Middle frontal gyrus (tissue), 1 donor: Measurements from ENCODE around the gene TSHR.
A peak's percentile ranks its signal among the peaks of the same experiment; 100 is the strongest.

ENCODE experiments used
- DNase-seq: peaks from one replicate; pipeline ENCODE4 v3.0.0-alpha.2; 2015; ENCODE audit warnings: low spot score; ENCODE audit errors: extremely low spot score

Gene TSHR

DNA sequence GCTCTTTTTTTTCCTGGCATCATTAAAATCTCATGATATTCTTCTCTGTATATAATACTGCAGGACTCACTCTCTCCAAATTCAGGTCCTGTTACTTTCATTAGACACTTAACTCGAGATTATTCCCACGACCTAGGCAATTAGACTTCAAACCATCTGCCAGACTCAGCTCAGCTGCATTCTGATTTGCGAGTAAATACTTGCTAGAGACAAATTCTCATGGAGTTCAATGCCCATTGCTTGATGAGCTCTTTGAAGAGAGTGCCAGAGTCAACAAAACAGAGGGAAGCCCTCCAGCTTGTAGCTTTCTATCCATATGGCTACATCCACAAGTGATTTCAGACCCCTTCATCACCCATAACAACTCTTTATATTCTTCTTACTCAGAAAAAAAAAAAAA, 177.0 kb downstream of the TSHR start:
- no peak for DNase-seq

DNA sequence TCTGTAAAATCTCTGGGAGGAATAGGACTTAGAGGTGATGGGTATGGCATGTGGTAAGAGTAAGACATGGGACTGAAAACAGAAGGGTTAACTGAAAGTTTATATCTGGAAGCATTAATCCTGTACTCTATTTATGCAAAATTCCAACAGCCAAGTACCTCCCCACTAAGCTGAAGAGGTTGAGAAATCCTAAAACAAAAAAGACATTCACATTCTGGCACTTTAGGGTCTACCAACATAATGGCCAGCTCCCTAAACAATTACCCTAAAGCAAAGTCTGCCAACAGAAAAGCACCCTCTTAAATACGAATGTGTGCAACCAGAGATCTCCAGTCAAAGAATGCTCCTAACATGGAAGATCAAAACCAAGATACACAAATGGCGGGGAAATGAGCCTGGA, 178.0 kb downstream of the TSHR start:
- DNase-seq = no peak

DNA sequence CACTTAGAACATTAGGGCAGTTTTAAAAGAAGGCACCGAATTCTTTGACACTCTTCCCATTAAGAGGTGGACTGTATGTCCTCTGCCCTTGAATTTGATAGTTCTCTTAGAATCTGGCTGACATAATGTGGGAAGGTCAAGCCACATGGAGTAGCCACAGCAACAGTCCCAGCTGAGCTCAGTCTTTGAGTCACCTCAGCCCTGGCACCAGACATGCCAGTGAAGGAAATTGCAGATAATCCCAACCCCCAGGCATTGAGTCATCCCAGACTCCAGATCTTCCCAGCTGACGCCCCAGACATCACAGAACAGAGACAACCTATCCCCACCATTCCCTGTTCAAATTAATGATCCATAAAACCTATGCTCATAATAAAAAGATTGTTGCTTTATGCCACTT, 181.9 kb downstream of the TSHR start:
- DNase-seq = no peak

DNA sequence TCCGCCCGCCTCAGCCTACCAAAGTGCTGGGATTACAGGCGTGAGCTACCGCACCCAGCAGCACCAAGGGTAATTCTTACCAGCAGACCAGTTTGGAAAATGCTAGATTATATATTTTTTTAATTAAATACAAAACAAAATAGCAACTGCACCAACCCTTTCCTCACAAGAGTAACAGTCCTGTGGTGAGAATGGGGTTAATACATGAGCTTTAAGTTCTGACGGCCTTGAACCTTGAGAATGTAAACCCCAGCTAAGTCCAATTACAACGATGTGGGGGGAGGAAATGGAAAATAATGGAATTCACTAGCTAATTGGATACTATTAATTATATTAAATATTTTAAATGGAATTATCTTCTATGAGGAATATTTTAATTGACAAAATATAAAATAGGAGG, 183.0 kb downstream of the TSHR start:
- DNase-seq = no peak

DNA sequence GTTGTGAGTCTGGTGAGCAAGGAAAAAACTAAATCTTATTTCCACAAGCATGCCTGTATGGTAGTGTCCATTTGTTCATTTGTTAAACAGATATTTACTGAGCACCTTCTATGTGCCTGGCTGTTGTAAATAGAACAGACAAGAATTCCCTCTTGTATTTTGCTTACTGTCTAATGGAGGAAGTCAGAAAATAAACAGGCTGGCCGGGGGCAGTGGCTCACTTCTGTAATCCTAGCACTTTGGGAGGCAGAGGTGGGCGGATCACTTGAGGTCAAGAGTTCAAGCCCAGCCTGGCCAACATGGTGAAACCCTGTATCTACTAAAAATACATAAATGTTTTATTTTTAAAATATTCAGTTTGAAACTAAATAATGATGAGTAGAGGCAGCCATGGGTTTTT, 186.0 kb downstream of the TSHR start:
- no peak for DNase-seq

DNA sequence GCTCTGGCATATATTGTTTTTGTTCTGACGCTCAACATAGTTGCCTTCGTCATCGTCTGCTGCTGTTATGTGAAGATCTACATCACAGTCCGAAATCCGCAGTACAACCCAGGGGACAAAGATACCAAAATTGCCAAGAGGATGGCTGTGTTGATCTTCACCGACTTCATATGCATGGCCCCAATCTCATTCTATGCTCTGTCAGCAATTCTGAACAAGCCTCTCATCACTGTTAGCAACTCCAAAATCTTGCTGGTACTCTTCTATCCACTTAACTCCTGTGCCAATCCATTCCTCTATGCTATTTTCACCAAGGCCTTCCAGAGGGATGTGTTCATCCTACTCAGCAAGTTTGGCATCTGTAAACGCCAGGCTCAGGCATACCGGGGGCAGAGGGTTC, 188.4 kb downstream of the TSHR start:
- no peak for DNase-seq

DNA sequence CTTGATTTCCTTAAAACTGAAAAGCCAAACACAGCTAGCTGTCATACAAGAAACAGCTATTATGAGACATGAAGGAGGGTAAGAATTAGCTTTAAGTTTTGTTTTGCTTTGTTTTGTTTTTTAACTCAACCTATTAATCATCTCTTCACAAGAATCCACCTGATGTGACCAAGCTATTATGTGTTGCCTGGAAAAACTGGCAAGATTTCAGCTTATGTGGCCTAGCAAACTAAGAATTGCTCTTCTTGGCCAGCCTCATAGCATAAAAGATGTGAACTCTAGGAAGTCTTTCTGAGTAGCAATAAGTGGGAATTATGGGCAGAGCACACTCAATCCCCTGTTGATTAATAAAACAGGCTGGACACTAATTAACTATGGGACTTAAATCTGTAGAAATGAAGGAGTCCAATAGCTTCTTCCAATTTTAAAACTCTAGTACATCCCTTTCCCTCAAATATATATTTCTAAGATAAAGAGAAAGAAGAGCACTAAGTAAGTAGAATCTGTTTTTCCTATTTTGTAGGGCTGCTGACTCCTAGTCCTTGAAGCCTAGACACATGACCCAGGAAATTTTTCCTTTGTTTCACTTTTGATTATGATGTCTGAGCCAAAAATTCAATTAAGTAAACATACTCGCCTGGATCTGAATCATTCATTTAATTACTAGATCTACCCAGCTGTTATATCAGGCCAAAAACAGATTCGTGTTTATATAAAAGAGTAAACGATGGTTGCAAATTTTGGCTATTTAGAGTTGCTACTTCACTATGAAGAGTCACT, 189.6 kb downstream of the TSHR start:
- no peak for DNase-seq

DNA sequence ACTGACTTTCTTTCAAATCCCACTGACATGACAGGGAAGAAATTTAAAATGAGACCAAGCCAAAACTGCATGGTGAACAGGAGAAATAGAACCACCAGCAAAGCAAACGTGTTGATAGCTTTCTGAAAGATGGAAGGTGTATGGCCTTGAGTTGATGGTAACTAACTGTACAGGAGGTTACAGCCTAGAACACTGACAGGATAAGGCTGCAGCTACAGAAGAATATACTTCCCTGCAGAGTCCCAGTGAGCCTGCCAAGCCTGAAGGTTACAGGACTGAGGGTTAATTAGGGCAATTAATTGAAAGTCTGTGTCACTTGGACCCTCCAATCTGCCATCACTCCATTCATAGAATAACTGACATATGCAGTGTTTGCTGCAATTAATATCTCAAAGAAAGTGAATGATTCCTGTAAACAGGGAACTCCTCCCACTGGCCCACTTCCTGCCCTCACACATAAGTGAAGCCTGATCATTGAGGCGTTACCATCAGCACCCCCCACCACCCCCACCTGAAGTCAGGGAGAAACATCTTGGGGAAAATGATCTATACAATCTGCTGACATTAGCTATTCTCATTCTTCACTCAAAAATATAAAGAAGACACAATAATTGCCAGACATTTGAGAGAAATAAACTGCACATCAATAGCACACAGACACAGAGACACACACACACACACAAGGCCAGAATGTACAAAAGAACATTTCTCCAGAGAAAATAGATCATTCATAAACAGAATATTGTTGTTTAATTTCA, 191.9 kb downstream of the TSHR start:
- no peak for DNase-seq

DNA sequence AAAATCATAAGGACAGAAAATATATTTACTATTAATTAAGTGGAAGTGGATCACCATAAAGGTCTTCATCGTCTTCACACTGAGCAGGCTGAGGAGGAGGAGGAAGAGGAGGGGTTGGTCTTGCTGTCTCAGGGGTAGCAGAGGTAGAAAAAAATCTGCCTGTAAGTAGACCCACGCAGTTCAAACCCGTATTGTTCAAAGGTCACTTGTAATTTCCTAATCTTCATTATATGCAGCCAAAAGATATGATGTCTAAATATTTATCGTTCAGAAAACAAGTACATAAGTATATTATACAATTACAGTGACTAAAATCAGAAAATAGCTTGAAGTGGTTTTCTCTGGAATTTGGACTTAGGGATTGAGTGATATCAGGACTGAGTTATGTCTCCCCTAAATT, 193.2 kb downstream of the TSHR start:
- no peak for DNase-seq

DNA sequence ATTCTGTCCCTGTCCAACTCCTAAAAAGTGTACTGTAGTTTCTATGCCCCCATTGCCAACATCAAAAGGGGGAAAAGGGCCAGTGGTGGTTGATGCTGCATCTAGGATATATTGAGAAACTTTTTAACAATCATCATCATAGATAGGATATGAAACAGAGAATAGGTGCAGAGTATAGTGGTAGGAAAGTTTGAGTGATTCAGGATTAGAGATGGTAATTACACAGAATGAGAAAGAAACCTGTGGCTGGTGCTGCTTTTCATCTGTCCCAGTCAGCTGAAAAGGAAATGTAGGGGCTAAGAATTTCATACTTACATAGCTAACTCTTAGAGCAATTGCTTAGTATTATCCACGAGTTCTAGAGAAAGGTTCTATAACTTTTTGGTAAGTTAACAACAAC, 197.8 kb downstream of the TSHR start:
- no peak for DNase-seq

DNA sequence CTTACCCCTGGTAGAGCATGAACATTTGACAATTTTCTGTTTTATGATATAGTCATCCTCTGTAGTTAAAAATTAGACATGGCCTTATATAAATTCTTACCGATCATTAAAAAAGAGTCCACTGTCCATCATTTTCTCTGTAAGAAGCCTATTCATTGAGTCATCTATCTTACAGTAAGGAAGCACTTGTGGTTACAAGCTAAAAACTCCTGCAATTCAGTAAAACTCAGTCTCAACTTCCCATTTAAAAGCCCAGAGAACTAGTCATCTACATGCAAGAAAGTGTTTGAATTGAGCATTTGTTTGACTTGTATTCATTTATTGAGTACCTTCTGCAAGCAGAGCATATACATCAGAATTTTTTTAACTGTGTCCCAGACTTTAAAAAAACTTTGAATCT, 202.0 kb downstream of the TSHR start:
- DNase-seq = no peak

DNA sequence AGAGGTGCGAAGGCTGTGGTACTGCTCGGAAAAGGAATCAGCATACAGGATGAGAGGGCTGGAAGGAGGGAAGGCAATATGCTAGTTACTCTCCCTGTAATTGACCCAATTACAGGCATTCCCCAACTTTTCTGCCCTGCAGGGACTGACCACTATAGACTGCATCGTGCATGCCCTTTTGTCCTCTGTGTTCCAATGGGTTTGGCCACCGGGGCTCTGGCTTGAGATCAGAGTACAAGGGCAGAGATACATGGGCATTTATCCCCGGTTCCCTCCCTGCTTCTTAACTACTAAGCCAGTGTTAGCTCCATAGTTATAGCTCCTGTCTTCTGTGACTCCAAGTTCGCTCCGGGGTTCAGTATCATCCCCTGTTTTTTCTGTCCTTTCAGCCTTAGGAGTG, 205.7 kb downstream of the TSHR start:
- no peak for DNase-seq

DNA sequence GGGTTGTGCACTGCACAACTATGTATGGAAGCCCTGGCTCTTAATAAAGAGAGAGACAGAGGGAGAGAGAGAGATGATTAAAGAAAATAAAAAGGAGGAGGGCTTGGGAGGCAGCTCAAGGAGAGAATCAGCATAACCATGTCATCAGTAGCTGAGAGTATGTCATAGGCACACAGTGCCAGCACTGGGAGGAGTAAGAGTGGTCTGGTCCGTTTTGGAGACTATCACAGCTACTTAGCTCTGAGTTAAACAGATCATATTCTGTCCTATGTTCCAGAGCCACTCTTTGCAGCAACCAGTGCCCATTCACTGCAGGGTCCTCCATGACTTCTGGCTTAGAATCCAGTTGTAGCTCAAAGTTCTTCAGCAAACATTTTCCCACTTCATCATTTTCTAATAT, 206.3 kb downstream of the TSHR start:
- no peak for DNase-seq

DNA sequence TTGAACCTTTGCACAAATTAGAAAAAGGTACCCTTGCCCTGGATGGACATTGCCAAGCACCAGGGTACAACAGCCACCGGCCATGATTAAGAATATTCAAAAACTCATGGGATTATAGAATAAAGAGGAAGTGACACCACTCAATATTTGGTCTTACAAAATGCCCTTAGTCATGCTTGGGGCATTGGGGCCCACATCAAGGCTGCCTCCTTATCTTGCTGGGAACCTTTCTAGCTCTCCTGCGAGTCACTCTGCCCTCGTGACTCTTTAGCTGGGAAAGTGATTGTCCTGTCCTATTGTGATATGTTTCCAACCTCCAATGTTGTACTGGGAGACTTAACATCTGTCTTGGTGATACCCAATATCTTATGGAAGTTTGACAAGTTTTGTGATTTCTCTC, 207.5 kb downstream of the TSHR start:
- DNase-seq = no peak

DNA sequence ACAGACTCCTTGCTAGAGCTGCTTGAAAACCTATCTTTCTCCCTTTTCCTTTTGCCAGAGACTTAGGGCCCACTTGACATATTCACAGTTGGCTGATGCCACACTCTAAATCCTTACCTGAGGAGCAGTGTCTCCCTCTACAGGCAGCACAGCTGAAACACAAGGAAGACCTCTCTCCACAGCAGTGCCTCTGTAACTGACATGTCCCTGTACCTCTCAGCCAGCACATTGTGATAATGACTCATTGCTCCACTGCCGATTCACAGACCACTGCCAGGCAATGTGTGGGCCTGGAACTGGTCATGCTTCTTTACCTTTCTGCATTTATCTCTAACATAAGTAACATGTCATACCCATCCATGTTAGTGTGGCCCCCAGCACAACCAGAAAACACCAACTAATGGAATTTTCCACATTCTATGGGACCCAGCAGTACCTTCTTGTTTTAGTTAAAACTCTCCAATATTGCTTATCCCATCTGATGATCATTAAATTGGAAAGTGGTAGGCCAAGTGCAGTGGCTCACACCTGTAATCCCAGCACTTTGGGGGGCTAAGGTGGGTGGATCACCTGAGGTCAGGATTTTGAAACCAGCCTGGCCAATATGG, 208.8 kb downstream of the TSHR start:
- DNase-seq = no peak

DNA sequence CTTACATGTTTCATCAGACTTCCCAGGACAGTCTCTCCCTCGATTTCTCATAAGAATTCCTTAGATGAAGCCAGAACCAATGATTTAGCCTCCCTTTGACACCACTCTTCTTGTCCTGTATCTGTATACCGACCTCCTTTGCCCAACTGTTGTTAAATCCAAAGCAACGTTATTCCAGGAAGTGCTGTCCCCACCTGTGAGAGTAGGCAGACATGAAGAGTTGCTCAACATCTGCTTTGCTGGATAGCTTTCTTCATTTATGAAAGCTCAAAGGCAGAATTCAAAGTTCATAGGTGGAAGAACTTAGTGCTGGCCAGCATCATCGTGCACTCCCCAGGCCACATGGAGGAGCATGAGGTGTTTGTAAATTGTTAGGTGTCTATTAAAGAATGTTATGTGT, 209.8 kb downstream of the TSHR start:
- DNase-seq = no peak

DNA sequence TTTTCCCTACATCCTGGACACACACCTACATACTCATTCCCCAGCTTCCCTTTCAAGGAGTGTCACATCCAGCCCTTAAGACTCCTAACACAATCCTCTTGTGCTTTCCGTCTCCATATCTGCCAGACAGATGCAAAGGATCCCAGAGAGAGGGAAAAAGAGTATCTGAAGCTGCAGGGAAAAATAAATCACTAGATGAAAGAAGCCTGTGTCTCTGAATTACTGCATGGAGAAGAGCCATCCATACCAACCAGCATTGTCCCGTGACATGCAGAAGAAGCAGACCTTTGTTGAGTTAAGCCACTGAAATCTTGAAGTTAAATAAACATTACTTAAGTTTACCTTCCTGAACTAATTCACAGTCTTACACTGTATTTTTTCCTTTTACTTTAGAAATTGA, 210.7 kb downstream of the TSHR start:
- DNase-seq = no peak

DNA sequence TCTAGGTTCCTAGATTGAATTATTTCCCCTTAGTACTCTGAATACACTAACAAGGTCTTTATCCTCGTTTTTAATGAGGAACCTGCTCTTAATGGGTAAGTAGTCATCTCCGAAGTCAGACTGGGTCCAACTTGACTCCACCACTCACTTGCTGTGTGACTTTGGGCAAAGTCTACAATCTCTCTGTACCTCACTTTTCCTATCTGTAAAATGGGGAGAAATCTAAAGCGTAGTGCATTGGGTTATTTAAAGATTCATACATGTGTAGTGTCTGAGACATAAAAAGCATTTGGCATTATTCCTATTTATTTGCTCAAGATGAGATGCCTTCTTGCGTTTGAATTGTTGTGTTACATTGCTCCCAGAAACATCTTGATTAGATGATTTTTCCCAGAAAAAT, 213.8 kb downstream of the TSHR start:
- no peak for DNase-seq

DNA sequence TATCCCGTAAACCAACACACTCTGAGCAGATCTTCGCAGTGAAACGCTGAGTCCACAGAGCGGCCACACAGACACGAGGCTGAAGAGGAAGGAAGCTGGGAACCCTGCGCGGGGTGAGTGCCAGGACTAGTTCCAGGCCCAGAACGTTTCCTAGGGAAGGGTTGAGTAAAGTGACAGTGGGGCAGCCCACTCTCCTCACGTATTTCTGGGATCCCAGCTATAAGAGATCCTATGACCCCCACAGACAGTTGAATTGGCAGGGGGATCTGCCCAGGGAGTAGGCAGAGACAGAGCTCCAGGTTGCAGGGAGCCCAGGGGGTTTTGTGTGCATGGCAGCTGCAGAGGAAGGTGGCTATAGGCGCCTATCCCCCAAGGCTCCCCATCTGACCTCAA, 214.3 kb downstream of the TSHR start:
- DNase-seq = peak; percentile 38

DNA sequence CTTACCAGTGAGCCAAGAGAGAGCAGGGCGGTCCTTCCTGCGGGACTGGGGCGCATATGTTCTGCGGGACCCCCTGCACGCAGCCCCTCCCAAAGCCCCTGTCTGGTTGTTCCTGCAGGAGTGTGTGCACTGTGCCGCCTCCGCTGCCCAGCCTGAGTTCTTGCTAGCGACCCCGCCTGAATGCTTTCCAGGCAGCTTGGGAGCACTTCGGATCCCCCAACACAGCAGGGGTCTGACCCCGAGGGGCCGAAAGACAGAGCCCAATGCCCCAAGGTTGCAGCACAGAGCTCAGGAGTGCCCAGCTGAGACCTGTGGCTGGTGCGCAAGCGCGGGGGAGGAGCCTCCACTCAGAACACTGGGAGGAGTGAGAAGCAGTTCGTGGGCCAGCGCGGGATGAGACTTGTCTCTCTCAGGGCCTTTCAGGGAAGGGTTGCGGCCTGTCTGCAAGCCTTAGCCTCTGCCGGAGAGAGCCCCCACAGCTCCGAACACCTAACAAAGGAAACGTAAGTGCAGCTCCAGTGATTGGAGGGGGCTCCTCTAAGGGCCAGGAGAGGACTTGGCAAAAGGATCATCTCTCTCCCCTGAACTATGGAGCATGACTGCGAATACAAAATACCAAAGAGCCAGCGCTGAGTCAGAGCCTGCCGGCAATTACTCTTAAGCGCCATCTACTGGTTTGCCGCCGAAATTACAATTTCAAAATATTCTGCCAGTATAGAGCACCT, 214.8 kb downstream of the TSHR start:
- peak; percentile 89 for DNase-seq

DNA sequence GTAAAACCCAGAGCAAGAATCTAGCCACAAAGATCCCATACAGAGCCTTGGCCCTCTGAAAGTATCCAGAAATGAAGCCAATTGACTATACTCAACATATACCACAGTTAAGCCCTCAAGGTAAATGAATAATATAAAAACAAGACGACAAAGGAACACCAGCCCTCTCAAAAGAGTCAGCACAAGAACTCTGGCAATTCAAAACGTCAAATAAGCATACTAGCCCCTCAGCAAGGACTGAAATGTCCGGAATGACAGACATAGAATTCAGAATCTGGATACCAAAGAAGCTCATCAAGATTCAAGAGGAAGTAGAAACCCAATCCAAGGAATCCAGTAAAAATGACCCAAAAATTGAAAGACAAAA, 215.4 kb downstream of the TSHR start:
- no peak for DNase-seq

DNA sequence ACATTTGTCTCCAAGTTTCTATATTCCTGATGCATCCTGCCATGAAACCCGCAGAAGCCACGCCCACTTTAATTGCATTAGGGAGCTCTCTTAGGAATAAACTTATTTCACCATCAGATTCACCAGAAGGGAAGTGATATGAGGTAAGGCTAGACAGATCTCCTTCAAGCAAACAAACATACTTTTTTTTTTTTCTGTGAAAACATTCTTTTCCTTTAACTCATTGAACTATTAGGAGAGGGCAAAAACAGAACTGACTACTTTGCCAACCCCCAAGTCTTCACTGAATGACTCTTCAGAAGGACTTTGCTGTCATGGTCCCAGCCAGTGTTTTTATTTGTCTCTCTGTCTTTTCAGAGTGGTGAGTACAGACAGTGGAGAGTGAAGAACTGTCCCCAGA, 216.9 kb downstream of the TSHR start:
- no peak for DNase-seq
